HEK293T (cell line): ENCODE data around the gene MFRP.

Source experiments
- CTCF ChIA-PET: fragments of 350-600 bp; formaldehyde crosslinking; extraction: SDS; loops from one replicate; lab custom pipeline; 2021; ENCODE audit warnings: antibody characterized with exemption, inconsistent platforms; lab: Yijun Ruan, JAX
- POLR2A ChIA-PET: fragments of 350-600 bp; formaldehyde crosslinking; extraction: SDS; loops from one replicate; lab custom pipeline; 2020; ENCODE audit warnings: antibody characterized with exemption, inconsistent platforms; lab: Yijun Ruan, JAX
- DNase-seq: peaks from one replicate; pipeline ENCODE4 v3.0.0; 2012; ENCODE audit warnings: mixed read lengths; ENCODE audit errors: extremely low spot score
- ARNT ChIP-seq: fragments of 450-650 bp; IDR thresholded peaks from 2 replicates; pipeline ENCODE4 v1.6.1; 2017; ENCODE audit warnings: mild to moderate bottlenecking
- BHLHE40 ChIP-seq: fragments of 450-650 bp; IDR thresholded peaks from 2 replicates; pipeline ENCODE4 v1.6.1; 2016; ENCODE audit warnings: mild to moderate bottlenecking, moderate library complexity, borderline replicate concordance
- CTBP1 ChIP-seq: fragments of 450-650 bp; IDR thresholded peaks from 2 replicates; pipeline ENCODE4 v1.6.1; 2016; ENCODE audit warnings: borderline replicate concordance
- ELF4 ChIP-seq: fragments of 450-650 bp; IDR thresholded peaks from 2 replicates; pipeline ENCODE4 v1.6.1; 2017; ENCODE audit warnings: antibody characterized with exemption
- FOXA1 ChIP-seq: fragments of 450-650 bp; IDR thresholded peaks from 2 replicates; pipeline ENCODE4 v1.6.1; 2016; ENCODE audit warnings: mild to moderate bottlenecking
- FOXK2 ChIP-seq: fragments of 450-650 bp; IDR thresholded peaks from 2 replicates; pipeline ENCODE4 v1.6.1; 2016; ENCODE audit warnings: mild to moderate bottlenecking
- FOXM1 ChIP-seq: fragments of 450-650 bp; IDR thresholded peaks from 2 replicates; pipeline ENCODE4 v1.6.1; 2017; ENCODE audit warnings: mild to moderate bottlenecking, borderline replicate concordance
- HDGF ChIP-seq: fragments of 450-650 bp; IDR thresholded peaks from 2 replicates; pipeline ENCODE4 v1.6.1; 2017; ENCODE audit warnings: antibody characterized with exemption, borderline replicate concordance
- L3MBTL2 ChIP-seq: fragments of 450-650 bp; conservative IDR thresholded peaks from 2 replicates; pipeline ENCODE4 v1.6.1; 2016; ENCODE audit warnings: mild to moderate bottlenecking
- LEF1 ChIP-seq: fragments of 450-650 bp; IDR thresholded peaks from 2 replicates; pipeline ENCODE4 v1.6.1; 2017; ENCODE audit warnings: mild to moderate bottlenecking, borderline replicate concordance
- NFRKB ChIP-seq: fragments of 450-650 bp; IDR thresholded peaks from 2 replicates; pipeline ENCODE4 v1.6.1; 2016; ENCODE audit warnings: mild to moderate bottlenecking, moderate library complexity
- PKNOX1 ChIP-seq: fragments of 450-650 bp; IDR thresholded peaks from 2 replicates; pipeline ENCODE4 v1.6.1; 2016
- SP1 ChIP-seq: fragments of 450-650 bp; IDR thresholded peaks from 2 replicates; pipeline ENCODE4 v1.6.1; 2017
- SUZ12 ChIP-seq: fragments of 450-650 bp; IDR thresholded peaks from 2 replicates; pipeline ENCODE4 v1.6.1; 2016; ENCODE audit warnings: mild to moderate bottlenecking
- TARDBP ChIP-seq: fragments of 450-650 bp; IDR thresholded peaks from 2 replicates; pipeline ENCODE4 v1.6.1; 2016
- ZNF384 ChIP-seq: fragments of 450-650 bp; IDR thresholded peaks from 2 replicates; pipeline ENCODE4 v1.6.1; 2016

The MFRP gene

GRCh38 chr11:119310682-119311052 is 35.8 kb downstream of the MFRP start:
- ChIA-PET POLR2A (interaction anchor here (1.1 kb wide), 1 partner anchor 8 kb away, joined by 3 read pairs; no protein-coding TSS in a partner anchor), CTCF (interaction anchor here (0.8 kb wide), 1 partner anchor 63 kb away, joined by 3 read pairs; no protein-coding TSS in a partner anchor)
- TF ChIP-seq ARNT (no peak), FOXA1 (no peak), NFRKB (no peak), ELF4 (no peak), TARDBP (no peak), CTBP1 (no peak), FOXM1 (no peak), FOXK2 (no peak), HDGF (no peak), SUZ12 (no peak), SP1 (no peak), PKNOX1 (no peak), ZNF384 (no peak), BHLHE40 (no peak), LEF1 (no peak), L3MBTL2 (no peak)
- no peak for DNase-seq

- ChIA-PET POLR2A (interaction anchor here (1.1 to 1.2 kb wide), 2 partner anchors 9 to 24 kb away, joined by 3 to 6 read pairs; partner anchors contain the start of gene RNF26), CTCF (interaction anchor here (0.8 kb wide), 1 partner anchor 64 kb away, joined by 3 read pairs; no protein-coding TSS in a partner anchor)
- DNase-seq: no peak
- TF ChIP-seq SP1: no peak
- TF ChIP-seq FOXA1: no peak
- no peak for TF ChIP-seq HDGF
- no peak for TF ChIP-seq PKNOX1
- TF ChIP-seq BHLHE40: no peak
- TF ChIP-seq NFRKB: no peak
- no peak for TF ChIP-seq FOXK2
- no peak for TF ChIP-seq L3MBTL2
- no peak for TF ChIP-seq LEF1
- TF ChIP-seq TARDBP: no peak
- no peak for TF ChIP-seq CTBP1
- TF ChIP-seq ZNF384: no peak
- no peak for TF ChIP-seq ARNT
- no peak for TF ChIP-seq FOXM1
- no peak for TF ChIP-seq ELF4
Observed at GRCh38 chr11:119309953-119310681, 36.4 kb downstream of the MFRP start.

- ChIA-PET CTCF (no interaction called here), POLR2A (interaction anchor here (1.2 kb wide), 1 partner anchor 25 kb away, joined by 6 read pairs; the partner anchor contains the start of gene RNF26)
- TF ChIP-seq FOXK2 (no peak), LEF1 (no peak), BHLHE40 (no peak), SP1 (no peak), ELF4 (no peak), ARNT (no peak), L3MBTL2 (no peak), ZNF384 (no peak), SUZ12 (no peak), TARDBP (no peak), CTBP1 (no peak), FOXM1 (no peak), NFRKB (no peak), FOXA1 (no peak)
- DNase-seq: no peak
Observed at GRCh38 chr11:119309411-119309810, 37.1 kb downstream of the MFRP start.

GRCh38 chr11:119307974-119308373 is 38.5 kb downstream of the MFRP start:
- ChIA-PET POLR2A (interaction anchor here (1.2 to 2.1 kb wide), 2 partner anchors 9 to 213 kb away, joined by 3 to 11 read pairs; partner anchors contain the start of gene MCAM), CTCF (interaction anchor here (0.6 to 2.1 kb wide), 5 partner anchors 14 to 223 kb away, joined by 3 to 9 read pairs (median 4); partner anchors contain the start of gene NLRX1)
- TF ChIP-seq SP1: no peak
- TF ChIP-seq NFRKB: no peak
- TF ChIP-seq ZNF384: no peak
- no peak for DNase-seq

GRCh38 chr11:119307219-119307618 is 39.3 kb downstream of the MFRP start:
- CTCF ChIA-PET: interaction anchor here (0.7 to 2.1 kb wide), 4 partner anchors 31 to 167 kb away, joined by 3 to 9 read pairs (median 5); partner anchors contain the start of gene NLRX1

More at GRCh38 chr11:119307219-119307618, 39.3 kb downstream of the MFRP start:
- TF ChIP-seq ZNF384 (no peak), SP1 (no peak), CTBP1 (no peak), NFRKB (no peak), TARDBP (no peak), SUZ12 (no peak), ARNT (no peak), ELF4 (no peak), L3MBTL2 (no peak), FOXK2 (no peak), FOXA1 (no peak)
- DNase-seq: no peak
- POLR2A ChIA-PET: interaction anchor here (1.0 to 2.1 kb wide), 3 partner anchors 9 to 212 kb away, joined by 3 to 11 read pairs (median 3); partner anchors contain the start of gene MCAM
